ENCODE data around the gene MAST4.

MAST4 gene

DNA sequence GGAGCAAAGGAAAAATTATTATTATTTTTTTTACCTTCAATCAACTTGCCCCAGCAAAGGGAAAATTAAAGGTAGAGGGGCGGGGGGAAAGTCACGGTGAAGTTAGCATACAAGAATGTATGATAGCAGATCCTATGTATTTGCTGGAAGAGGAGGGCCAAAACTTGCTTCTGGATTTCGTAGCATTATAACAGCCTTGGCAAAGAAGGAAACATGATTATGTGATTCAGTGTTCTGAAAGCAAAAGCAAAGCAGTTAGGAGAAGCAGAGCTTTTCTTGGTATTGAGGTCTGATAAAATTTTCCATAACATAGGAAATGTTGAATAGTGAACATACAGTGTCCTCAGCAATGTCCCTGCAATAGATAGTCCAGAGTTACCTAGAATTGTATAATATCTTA, 32.4 kb downstream of the MAST4 start:
- Histone ChIP-seq H3K4me3 (no peak overlapping the region), H3K36me3 (ENCODE audit: insufficient read depth, low read length) (no peaks in the 10 kb centered on the region), H3K9ac (ENCODE audit: insufficient read length) (no peak overlapping the region), H3K9me3 (ENCODE audit: low read depth, low read length) (no peaks in the 10 kb centered on the region), H3K27ac (no peak overlapping the region)
- no peak for DNase-seq (ENCODE audit: low read depth, low spot score)
- no peak for TF ChIP-seq POLR2AphosphoS5 (IDR thresholded peaks at IDR 0.05; ENCODE audit: borderline replicate concordance, low read depth, low read length)
- TF ChIP-seq FOXP2 (optimal IDR thresholded peaks at IDR 0.05; ENCODE audit: control extremely low read depth, extremely low read length, insufficient read depth), result no peak
- no peak for TF ChIP-seq EZH2 (IDR thresholded peaks at IDR 0.05)

DNA sequence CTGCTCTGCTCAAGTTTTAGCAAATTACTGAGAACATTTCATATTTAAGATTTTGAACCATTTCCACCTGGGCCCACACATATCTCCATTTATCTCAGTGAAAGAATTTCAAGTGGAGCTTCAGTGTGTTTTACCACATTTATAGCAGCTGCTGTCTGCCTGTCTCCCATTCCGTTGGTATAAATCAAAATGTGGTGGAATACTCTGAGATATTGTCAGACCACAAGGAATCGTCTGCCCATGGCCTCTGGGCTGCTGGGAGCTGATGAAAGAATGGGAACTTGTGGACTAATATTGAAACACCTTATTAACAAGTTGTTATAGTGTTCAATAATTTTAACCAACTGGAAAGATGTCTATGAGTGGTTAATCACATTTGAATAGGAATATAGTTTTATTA, 33.3 kb downstream of the MAST4 start:
- no peak for DNase-seq (ENCODE audit: low read depth, low spot score)
- H3K9ac ChIP-seq (ENCODE audit: insufficient read length), result no peak overlapping the region
- no peaks in the 10 kb centered on the region for H3K9me3 ChIP-seq (ENCODE audit: low read depth, low read length)
- no peak overlapping the region for H3K27ac ChIP-seq
- no peak for TF ChIP-seq EZH2 (IDR thresholded peaks at IDR 0.05)
- no peak for TF ChIP-seq FOXP2 (optimal IDR thresholded peaks at IDR 0.05; ENCODE audit: control extremely low read depth, extremely low read length, insufficient read depth)
- TF ChIP-seq POLR2AphosphoS5 (IDR thresholded peaks at IDR 0.05; ENCODE audit: borderline replicate concordance, low read depth, low read length), result no peak
- H3K4me3 ChIP-seq, result no peak overlapping the region
- H3K36me3 ChIP-seq (ENCODE audit: insufficient read depth, low read length), result no peaks in the 10 kb centered on the region

DNA sequence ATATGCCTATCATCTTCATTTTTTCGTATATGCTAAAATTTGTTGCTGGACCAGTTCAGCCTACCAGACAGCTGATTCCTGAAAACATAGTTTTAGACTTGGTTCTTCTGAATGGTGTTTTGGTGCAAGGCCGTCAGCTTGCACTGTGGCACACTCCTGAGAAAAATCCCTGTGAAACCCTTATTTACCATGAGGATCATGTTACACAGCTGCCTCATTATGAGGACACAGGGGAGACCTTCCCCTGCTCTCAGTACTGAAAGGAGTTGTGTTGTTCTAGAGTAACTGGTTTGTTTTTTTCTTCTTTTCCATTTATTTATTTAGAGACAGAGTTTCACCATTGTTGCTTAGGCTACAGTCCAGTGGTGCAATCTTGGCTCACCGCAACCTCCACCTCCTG, 37.6 kb downstream of the MAST4 start:
- Histone ChIP-seq H3K4me3 (no peak overlapping the region), H3K36me3 (ENCODE audit: insufficient read depth, low read length) (no peaks in the 10 kb centered on the region), H3K9me3 (ENCODE audit: low read depth, low read length) (no peaks in the 10 kb centered on the region), H3K27ac (no peak overlapping the region), H3K9ac (ENCODE audit: insufficient read length) (no peak overlapping the region)
- DNase-seq (ENCODE audit: low read depth, low spot score), result no peak
- TF ChIP-seq POLR2AphosphoS5 (IDR thresholded peaks at IDR 0.05; ENCODE audit: borderline replicate concordance, low read depth, low read length), result no peak
- TF ChIP-seq EZH2 (IDR thresholded peaks at IDR 0.05), result no peak

DNA sequence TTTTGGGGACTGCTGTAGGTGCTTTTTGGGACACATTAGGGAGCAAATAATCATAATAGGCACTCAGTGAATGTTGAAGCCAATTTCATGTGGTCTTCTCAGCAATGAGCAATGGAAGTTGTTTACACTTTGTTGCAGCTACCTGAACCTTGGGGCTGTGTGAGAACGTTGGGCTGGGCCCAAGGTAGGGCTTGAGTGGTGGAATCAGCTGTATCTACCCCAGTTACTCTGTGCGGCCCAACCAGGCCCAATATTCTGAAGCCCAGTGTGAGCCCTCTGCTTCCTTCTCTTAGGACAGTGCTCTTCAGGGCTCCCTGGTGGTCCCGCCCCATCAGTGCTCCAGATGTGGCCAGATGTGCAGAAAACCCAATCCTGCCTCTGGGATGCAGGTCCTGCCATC, 38.4 kb downstream of the MAST4 start:
- TF ChIP-seq POLR2AphosphoS5 (IDR thresholded peaks at IDR 0.05; ENCODE audit: borderline replicate concordance, low read depth, low read length) (no peak), EZH2 (IDR thresholded peaks at IDR 0.05) (no peak), FOXP2 (optimal IDR thresholded peaks at IDR 0.05; ENCODE audit: control extremely low read depth, extremely low read length, insufficient read depth) (no peak)
- no peaks in the 10 kb centered on the region for H3K9me3 ChIP-seq (ENCODE audit: low read depth, low read length)
- H3K36me3 ChIP-seq (ENCODE audit: insufficient read depth, low read length), result no peaks in the 10 kb centered on the region
- no peak overlapping the region for H3K9ac ChIP-seq (ENCODE audit: insufficient read length)
- no peak overlapping the region for H3K4me3 ChIP-seq
- DNase-seq (ENCODE audit: low read depth, low spot score), result no peak
- H3K27ac ChIP-seq, result no peak overlapping the region

DNA sequence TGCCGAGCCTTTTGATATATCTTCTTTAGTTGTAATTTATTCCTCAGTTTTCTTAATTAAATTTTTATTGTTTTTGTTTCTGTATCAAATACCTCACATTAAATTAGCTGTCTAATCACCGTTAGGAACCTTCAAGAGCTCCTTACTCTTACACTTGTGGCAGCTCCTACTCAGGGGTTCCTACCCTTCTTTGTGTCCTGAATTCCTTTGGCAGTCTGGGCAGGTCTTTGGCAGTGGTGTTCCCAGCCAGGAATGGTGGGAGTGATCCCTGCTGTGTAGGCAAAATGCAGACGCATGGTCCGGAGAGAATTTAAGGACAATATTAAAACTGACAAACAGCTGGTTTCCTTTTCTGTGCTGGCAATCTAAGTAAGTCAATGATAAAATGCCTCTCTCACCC, 41.8 kb downstream of the MAST4 start:
- H3K4me3 ChIP-seq, result no peak overlapping the region
- no peak overlapping the region for H3K27ac ChIP-seq
- H3K9me3 ChIP-seq (ENCODE audit: low read depth, low read length), result no peaks in the 10 kb centered on the region
- H3K9ac ChIP-seq (ENCODE audit: insufficient read length), result no peak overlapping the region
- DNase-seq (ENCODE audit: low read depth, low spot score), result no peak
- TF ChIP-seq EZH2 (IDR thresholded peaks at IDR 0.05), result no peak
- TF ChIP-seq POLR2AphosphoS5 (IDR thresholded peaks at IDR 0.05; ENCODE audit: borderline replicate concordance, low read depth, low read length), result no peak
- no peak for TF ChIP-seq FOXP2 (optimal IDR thresholded peaks at IDR 0.05; ENCODE audit: control extremely low read depth, extremely low read length, insufficient read depth)
- H3K36me3 ChIP-seq (ENCODE audit: insufficient read depth, low read length), result no peaks in the 10 kb centered on the region

DNA sequence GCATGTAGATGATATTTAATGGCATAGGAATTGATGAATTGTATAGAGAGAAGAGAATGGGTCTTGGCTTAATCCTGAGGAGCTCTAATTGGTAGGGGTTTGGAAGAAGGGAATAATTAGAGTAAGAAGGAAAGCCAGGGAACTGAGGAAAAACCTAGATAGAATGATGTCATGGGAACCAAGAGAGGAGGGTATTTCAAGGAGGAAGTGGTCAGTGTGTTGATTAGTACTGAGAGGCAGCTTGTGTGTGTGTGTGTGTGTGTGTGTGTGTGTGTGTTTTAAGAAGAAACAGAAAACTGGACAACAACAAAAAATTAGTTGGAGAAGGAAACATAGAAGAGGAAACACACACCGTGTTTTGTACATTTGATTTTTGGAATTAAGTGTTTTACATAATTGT, 42.8 kb downstream of the MAST4 start:
- TF ChIP-seq POLR2AphosphoS5 (IDR thresholded peaks at IDR 0.05; ENCODE audit: borderline replicate concordance, low read depth, low read length), result no peak
- no peak for TF ChIP-seq EZH2 (IDR thresholded peaks at IDR 0.05)
- no peak for TF ChIP-seq FOXP2 (optimal IDR thresholded peaks at IDR 0.05; ENCODE audit: control extremely low read depth, extremely low read length, insufficient read depth)
- no peak for DNase-seq (ENCODE audit: low read depth, low spot score)
- H3K4me3 ChIP-seq, result no peak overlapping the region

DNA sequence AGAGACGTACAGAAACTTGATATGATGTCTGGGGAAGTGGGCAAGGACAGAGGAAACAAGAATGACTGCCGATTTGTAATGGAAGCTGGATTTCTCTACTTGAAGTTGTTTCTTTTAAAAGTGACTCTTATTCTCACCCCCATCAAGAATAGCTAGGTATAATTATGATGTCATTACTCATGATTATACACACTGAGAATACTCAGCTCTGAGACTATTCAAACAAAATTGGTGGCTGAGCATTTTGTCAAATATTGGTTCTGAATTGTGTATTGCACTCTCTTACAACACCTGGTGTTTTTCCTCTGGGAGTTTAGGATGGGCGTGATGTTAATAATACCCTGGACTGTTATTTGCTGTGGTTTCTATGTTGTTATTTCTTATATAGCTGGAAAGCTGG, 46.3 kb downstream of the MAST4 start:
- Histone ChIP-seq H3K9ac (ENCODE audit: insufficient read length) (no peak overlapping the region), H3K27ac (no peak overlapping the region), H3K4me3 (no peak overlapping the region), H3K36me3 (ENCODE audit: insufficient read depth, low read length) (no peaks in the 10 kb centered on the region), H3K9me3 (ENCODE audit: low read depth, low read length) (no peaks in the 10 kb centered on the region)
- TF ChIP-seq POLR2AphosphoS5 (IDR thresholded peaks at IDR 0.05; ENCODE audit: borderline replicate concordance, low read depth, low read length), result no peak
- no peak for TF ChIP-seq EZH2 (IDR thresholded peaks at IDR 0.05)
- TF ChIP-seq FOXP2 (optimal IDR thresholded peaks at IDR 0.05; ENCODE audit: control extremely low read depth, extremely low read length, insufficient read depth), result no peak
- DNase-seq (ENCODE audit: low read depth, low spot score), result no peak

More for the DNA sequence above, 42.8 kb downstream of the MAST4 start:
- no peak overlapping the region for H3K27ac ChIP-seq
- H3K9me3 ChIP-seq (ENCODE audit: low read depth, low read length), result no peaks in the 10 kb centered on the region
- no peak overlapping the region for H3K9ac ChIP-seq (ENCODE audit: insufficient read length)
- no peaks in the 10 kb centered on the region for H3K36me3 ChIP-seq (ENCODE audit: insufficient read depth, low read length)

DNA sequence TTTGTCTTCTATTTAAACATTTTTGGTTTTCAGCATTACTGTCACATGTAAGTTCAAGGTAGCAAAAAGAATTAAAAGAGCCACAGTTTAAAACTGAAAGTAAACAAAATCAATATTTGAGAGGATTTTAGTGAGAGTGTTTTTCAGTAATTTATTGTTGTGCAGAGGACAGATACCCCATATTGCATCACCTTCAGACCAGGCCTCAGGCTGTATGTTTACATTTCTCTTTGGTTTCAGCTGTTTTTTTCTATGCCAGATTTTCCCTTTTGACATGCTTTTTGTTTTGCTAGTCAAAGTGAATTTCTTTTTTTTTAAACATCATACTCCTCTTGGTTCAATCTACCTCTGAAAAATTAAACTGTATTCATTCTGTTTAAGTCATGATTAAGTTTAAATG, 47.2 kb downstream of the MAST4 start:
- DNase-seq (ENCODE audit: low read depth, low spot score), result no peak
- Histone ChIP-seq H3K9ac (ENCODE audit: insufficient read length) (no peak overlapping the region), H3K36me3 (ENCODE audit: insufficient read depth, low read length) (no peaks in the 10 kb centered on the region), H3K4me3 (no peak overlapping the region), H3K27ac (no peak overlapping the region), H3K9me3 (ENCODE audit: low read depth, low read length) (no peaks in the 10 kb centered on the region)
- TF ChIP-seq EZH2 (IDR thresholded peaks at IDR 0.05) (no peak), FOXP2 (optimal IDR thresholded peaks at IDR 0.05; ENCODE audit: control extremely low read depth, extremely low read length, insufficient read depth) (no peak), POLR2AphosphoS5 (IDR thresholded peaks at IDR 0.05; ENCODE audit: borderline replicate concordance, low read depth, low read length) (no peak)

DNA sequence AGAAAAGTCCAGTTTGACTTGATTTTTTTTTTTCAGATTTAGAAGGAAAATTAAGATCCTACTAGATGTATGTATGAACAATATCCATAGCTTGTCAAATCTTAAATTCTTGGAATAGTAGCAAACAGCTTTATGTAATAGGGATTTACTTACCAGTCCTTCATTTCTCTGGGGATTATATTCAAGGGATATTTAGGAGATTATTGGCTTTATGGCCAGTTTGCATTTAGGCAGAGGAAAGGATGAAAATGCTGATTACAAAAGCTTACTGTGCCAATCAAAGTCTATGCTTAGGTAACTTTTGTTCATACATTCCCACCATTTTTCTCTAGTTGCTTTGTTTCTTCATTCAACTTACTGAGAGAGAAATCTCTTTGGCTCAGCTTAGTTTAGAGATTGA, 47.9 kb downstream of the MAST4 start:
- Histone ChIP-seq H3K9ac (ENCODE audit: insufficient read length) (no peak overlapping the region), H3K27ac (no peak overlapping the region), H3K4me3 (no peak overlapping the region), H3K9me3 (ENCODE audit: low read depth, low read length) (no peaks in the 10 kb centered on the region), H3K36me3 (ENCODE audit: insufficient read depth, low read length) (no peaks in the 10 kb centered on the region)
- DNase-seq (ENCODE audit: low read depth, low spot score), result no peak
- no peak for TF ChIP-seq FOXP2 (optimal IDR thresholded peaks at IDR 0.05; ENCODE audit: control extremely low read depth, extremely low read length, insufficient read depth)
- TF ChIP-seq EZH2 (IDR thresholded peaks at IDR 0.05), result no peak
- no peak for TF ChIP-seq POLR2AphosphoS5 (IDR thresholded peaks at IDR 0.05; ENCODE audit: borderline replicate concordance, low read depth, low read length)

All from SK-N-MC (cell line).